HG02981 (cell line): ENCODE results near the gene FAM217B.

Source experiments
- ATAC-seq: cut with Tn5 transposase; IDR thresholded peaks from one replicate; pipeline ENCODE4 v1.9.1; 2021; ENCODE audit warnings: mild to moderate bottlenecking, moderate library complexity; ENCODE audit not compliant: unreplicated experiment

FAM217B gene

GRCh38 chr20:59972037-59972801, 32.0 kb downstream of the FAM217B start:
- ATAC-seq, result no peak

- ATAC-seq, result no peak
These were observed 36.1 kb downstream of the FAM217B start for GRCh38 chr20:59976156-59976782.

DNA sequence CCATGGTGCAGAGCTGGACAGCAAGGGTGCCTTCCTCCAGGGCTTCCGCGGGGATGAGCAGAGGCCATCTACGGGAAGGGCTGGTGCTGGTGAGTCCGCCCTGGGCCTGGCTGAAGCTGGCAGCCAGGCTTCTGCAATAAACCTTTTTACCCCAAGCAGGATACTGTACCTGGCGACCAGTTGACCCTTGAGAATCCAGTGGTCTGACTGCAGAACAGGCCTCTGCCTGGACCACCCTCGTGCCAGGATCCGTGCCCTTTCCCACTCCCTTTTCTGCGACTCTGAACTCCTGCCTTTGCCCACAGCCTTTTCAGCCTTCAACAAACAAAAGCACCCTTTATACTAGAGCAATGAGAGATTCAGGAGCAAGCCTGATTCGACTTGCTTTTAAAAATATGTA, 36.9 kb downstream of the FAM217B start:
- no peak for ATAC-seq

- ATAC-seq, result no peak
These were observed 42.9 kb downstream of the FAM217B start for GRCh38 chr20:59983076-59983475.

- ATAC-seq, result no peak
These were observed 44.4 kb downstream of the FAM217B start for GRCh38 chr20:59984541-59984940.

GRCh38 chr20:59985164-59985563, 45.0 kb downstream of the FAM217B start:
- ATAC-seq, result no peak

GRCh38 chr20:59985864-59986263, 45.7 kb downstream of the FAM217B start:
- no peak for ATAC-seq

GRCh38 chr20:59987135-59987534, 46.9 kb downstream of the FAM217B start:
- ATAC-seq, result no peak

DNA sequence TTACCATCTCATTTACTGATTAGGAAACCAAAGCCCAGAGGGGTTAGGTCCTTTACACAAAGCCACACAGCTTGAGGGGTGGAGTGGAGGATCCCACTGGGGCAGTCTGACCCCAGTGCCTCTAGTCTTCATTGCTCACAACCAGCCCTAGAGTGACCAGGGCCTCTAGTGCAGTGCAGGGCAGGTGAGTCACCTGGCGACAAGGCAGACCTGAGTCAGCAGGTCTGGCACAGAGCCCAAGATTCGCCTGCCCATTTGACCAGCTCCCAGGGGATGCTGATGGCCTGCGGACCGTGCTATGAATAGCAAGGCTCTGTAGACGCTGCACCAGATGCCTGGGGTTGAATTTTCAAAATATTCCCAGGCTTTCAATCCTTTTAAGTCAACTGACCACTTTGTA, 48.0 kb downstream of the FAM217B start:
- ATAC-seq, result no peak

GRCh38 chr20:59992526-59993084, 52.4 kb downstream of the FAM217B start:
- no peak for ATAC-seq

- ATAC-seq, result no peak
These were observed 53.7 kb downstream of the FAM217B start for GRCh38 chr20:59993736-59994430.

DNA sequence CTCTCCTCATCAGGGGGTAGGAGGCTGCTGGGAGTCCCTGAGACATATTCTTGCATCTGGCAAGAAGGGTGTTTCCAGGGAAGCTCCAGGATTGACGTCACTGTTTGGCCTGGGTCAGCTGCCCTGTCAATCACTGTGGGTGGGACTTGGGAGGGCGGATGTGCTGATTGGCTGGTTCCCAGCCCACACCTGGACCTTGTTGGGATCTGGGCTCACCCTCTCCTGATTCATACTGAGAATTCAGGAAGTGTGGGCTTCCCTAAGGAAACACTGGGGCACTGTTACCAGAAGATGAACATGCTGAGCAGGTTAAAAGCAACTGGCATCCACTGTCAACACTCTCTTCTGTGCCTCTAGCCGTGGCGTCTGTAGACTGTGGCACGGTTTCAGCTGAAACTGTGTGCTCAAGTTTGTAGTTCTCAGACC, 54.5 kb downstream of the FAM217B start:
- ATAC-seq, result no peak

- no peak for ATAC-seq
These were observed 55.9 kb downstream of the FAM217B start for GRCh38 chr20:59996108-59996507.

DNA sequence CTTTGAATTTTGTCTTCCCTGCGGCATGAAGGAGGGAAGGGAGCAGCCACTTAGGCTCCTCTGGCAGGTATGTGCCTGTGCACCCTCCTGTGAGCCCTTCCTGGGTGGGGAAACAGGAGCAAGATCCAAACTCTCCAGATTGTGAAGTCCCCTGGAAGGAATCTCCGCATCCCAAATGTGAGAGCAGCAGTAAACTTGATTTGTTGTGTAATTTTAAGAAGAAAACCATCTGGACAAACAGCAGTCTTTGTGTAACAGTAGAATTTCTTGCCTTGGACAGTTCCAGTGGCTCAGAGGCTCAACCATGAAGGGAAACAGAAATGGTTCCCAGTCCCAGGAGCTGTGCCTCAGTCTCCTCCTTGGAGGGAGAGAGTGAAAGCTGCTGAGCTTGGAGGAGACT, 57.7 kb downstream of the FAM217B start:
- ATAC-seq, result no peak
